Esophagus muscularis mucosa (tissue), 4 donors: ENCODE data around the gene CACNG8. TPM values are rescaled to one million over a fixed set of nuclear protein-coding genes. Genes with fewer than 3 reads are reported as not detected.

ENCODE experiments used
- DNase-seq: peaks from one replicate; pipeline ENCODE4 v3.0.0-alpha.2; 2017; ENCODE audit errors: extremely low spot score
- H3K27ac ChIP-seq, 4 donors: fragments of 200-600 bp; sonication (generic); replicated peaks in 1 of 4; 1 replicate in 3 of 4; 2 replicates in 1 of 4; pipeline ENCODE4 v1.5.1; 2016 to 2019; ENCODE audit warnings: mild to moderate bottlenecking in 1 of 4
- H3K27me3 ChIP-seq, 4 donors: fragments of 200-600 bp; sonication (generic); one replicate each; pipeline versions ENCODE4 v1.5.1 to v1.6.0; 2016 to 2019
- H3K36me3 ChIP-seq, 4 donors: fragments of 200-600 bp; sonication (generic); one replicate each; pipeline ENCODE4 v1.5.1; 2016 to 2019
- H3K4me1 ChIP-seq, 4 donors: fragments of 200-600 bp; sonication (generic); one replicate each; pipeline ENCODE4 v1.5.1; 2016 to 2019
- H3K4me3 ChIP-seq, 4 donors: fragments of 200-600 bp; sonication (generic); 1 replicate in 2 of 4; 2 replicates in 2 of 4; pipeline ENCODE4 v1.5.1; 2016 to 2019; ENCODE audit warnings: mild to moderate bottlenecking in 4 of 4, moderate library complexity in 1 of 4
- H3K9me3 ChIP-seq, 4 donors: fragments of 200-600 bp; sonication (generic); 1 replicate in 3 of 4; 2 replicates in 1 of 4; pipeline ENCODE4 v1.5.1; 2016 to 2019
- CTCF ChIP-seq, 3 experiments: fragments of 200-600 bp in 2 of 3; fragments of 450-650 bp in 1 of 3; sonication (generic) in 2 of 3; IDR thresholded peaks; one replicate each; pipeline ENCODE4 v1.5.1; 2017 to 2019; ENCODE audit warnings: antibody characterized with exemption in 3 of 3, mild to moderate bottlenecking in 2 of 3, moderate library complexity in 1 of 3
- EP300 ChIP-seq: sonication (generic); formaldehyde crosslinking; IDR thresholded peaks from one replicate; pipeline ENCODE4 v1.6.1; 2017; ENCODE audit warnings: antibody characterized with exemption
- POLR2A ChIP-seq: fragments of 450-650 bp; IDR thresholded peaks from one replicate; pipeline ENCODE4 v1.6.1; 2017; ENCODE audit warnings: antibody characterized with exemption, moderate library complexity, mild to moderate bottlenecking, low read depth
- POLR2AphosphoS5 ChIP-seq, 2 donors: sonication (generic); formaldehyde crosslinking; IDR thresholded peaks; one replicate each; pipeline ENCODE4 v1.6.1; 2017; ENCODE audit warnings: antibody characterized with exemption in 2 of 2
- WGBS: methylation state at CpG from one replicate; pipeline ENCODE4 v1.1.5; 2018; 5-methylcytosine and 5-hydroxymethylcytosine counted together
- intact Hi-C: fragments of 100-400 bp; cut with DNase I; formaldehyde crosslinking; loops from one replicate; pipeline ENCODE4 v1.15.1; 2023
- total RNA-seq, 4 donors: library from RNA; depleted of rRNA; stranded (reverse); fragments of >200 nt; gene quantifications; one replicate each; pipeline versions ENCODE4 v1.1.0 to v1.2.1, GENCODE V29; 2016

The CACNG8 gene
- total RNA-seq, 4 donors from 2014 or later = 0.06 TPM; not detected in 3

GRCh38 chr19:54017261-54017660 lies 54.5 kb downstream of the CACNG8 start:
- WGBS = 88% methylated on average over 4 of the region's 4 CpGs

GRCh38 chr19:54021363-54021762 lies 58.6 kb downstream of the CACNG8 start:
- intact Hi-C loops = loop anchor here (5.0 kb wide), 1 partner anchor 114 kb away; the partner anchor contains the start of gene CACNG7
- Histone ChIP-seq H3K36me3 (no peaks in the 10 kb centered on the region), H3K27me3 (peaks cover 0 to 62% (median 5%) of the 10 kb centered on the region in 4 donors), H3K4me3 (no peak overlapping the region), H3K4me1 (peaks cover 0 to 8% (median 7%) of the 10 kb centered on the region in 4 donors), H3K27ac (no peak overlapping the region), H3K9me3 (peaks cover 0 to 11% (median 0%) of the 10 kb centered on the region in 4 donors)
- 77% methylated on average over 8 of the region's 8 CpGs for whole genome bisulfite sequencing
- DNase-seq = no peak
- TF ChIP-seq POLR2A (no peak), EP300 (no peak), CTCF (IDR thresholded peaks at IDR 0.05) (no peak), POLR2AphosphoS5 (IDR thresholded peaks at IDR 0.05) (no peak)

More at GRCh38 chr19:54017261-54017660, 54.5 kb downstream of the CACNG8 start:
- Histone ChIP-seq H3K36me3 (no peaks in the 10 kb centered on the region), H3K27ac (no peak overlapping the region), H3K4me3 (no peak overlapping the region), H3K9me3 (peaks cover 0 to 6% (median 0%) of the 10 kb centered on the region in 4 donors), H3K27me3 (peaks cover 0 to 67% (median 0%) of the 10 kb centered on the region in 4 donors), H3K4me1 (no peaks in the 10 kb centered on the region)
- intact Hi-C loops = no loop called here
- no peak for TF ChIP-seq CTCF (IDR thresholded peaks at IDR 0.05)
- no peak for TF ChIP-seq POLR2AphosphoS5 (IDR thresholded peaks at IDR 0.05)
- no peak for TF ChIP-seq EP300
- no peak for TF ChIP-seq POLR2A
- no peak for DNase-seq

GRCh38 chr19:54021932-54022331 lies 59.2 kb downstream of the CACNG8 start:
- peaks cover 0 to 8% (median 7%) of the 10 kb centered on the region in 4 donors for H3K4me1 ChIP-seq
- H3K4me3 ChIP-seq = no peak overlapping the region
- intact Hi-C loops = loop anchor here (5.0 kb wide), 1 partner anchor 115 kb away; the partner anchor contains the start of gene CACNG7
- WGBS = 75% methylated on average over 13 of the region's 13 CpGs
- H3K9me3 ChIP-seq = peaks cover 0 to 11% (median 0%) of the 10 kb centered on the region in 4 donors
- peaks cover 0 to 62% (median 5%) of the 10 kb centered on the region in 4 donors for H3K27me3 ChIP-seq
- DNase-seq = no peak
- H3K27ac ChIP-seq = no peak overlapping the region
- H3K36me3 ChIP-seq = no peaks in the 10 kb centered on the region
- no peak for TF ChIP-seq EP300
- TF ChIP-seq POLR2AphosphoS5 (IDR thresholded peaks at IDR 0.05) = no peak
- no peak for TF ChIP-seq POLR2A
- no peak for TF ChIP-seq CTCF (IDR thresholded peaks at IDR 0.05)

- Histone ChIP-seq H3K27ac (no peak overlapping the region), H3K4me1 (peaks cover 0 to 8% (median 7%) of the 10 kb centered on the region in 4 donors), H3K4me3 (no peak overlapping the region), H3K36me3 (no peaks in the 10 kb centered on the region), H3K27me3 (peaks cover 0 to 65% (median 5%) of the 10 kb centered on the region in 4 donors), H3K9me3 (peaks cover 0 to 5% (median 0%) of the 10 kb centered on the region in 4 donors)
- DNase-seq = no peak
- no peak for TF ChIP-seq EP300
- no peak for TF ChIP-seq POLR2AphosphoS5 (IDR thresholded peaks at IDR 0.05)
- TF ChIP-seq POLR2A = no peak
- TF ChIP-seq CTCF (IDR thresholded peaks at IDR 0.05) = no peak
- intact Hi-C loops = loop anchor here (5.0 kb wide), 1 partner anchor 116 kb away; the partner anchor contains the start of gene CACNG7
- 38% methylated on average over 3 of the region's 3 CpGs for WGBS
Measured at GRCh38 chr19:54023191-54023590, 60.5 kb downstream of the CACNG8 start.
